Measurements from ENCODE around the gene ADH1B. TPM values are rescaled to one million over a fixed set of nuclear protein-coding genes. Genes with fewer than 3 reads are reported as not detected.

The ADH1B gene
- total and polyA plus RNA-seq, 4 donors: 38.3 to 1,460 (median 911) TPM

- H3K9ac ChIP-seq (ENCODE audit: low read depth in 1 of 2, low read length in 2 of 2): no peak overlapping the region
- no peaks in the 10 kb centered on the region for H3K9me3 ChIP-seq (ENCODE audit: control insufficient read depth in 4 of 4, low read length in 3 of 4)
- no peak overlapping the region for H3K4me3 ChIP-seq (ENCODE audit: low read depth in 1 of 3, low read length in 3 of 3)
- no peaks in the 10 kb centered on the region for H3K4me1 ChIP-seq (ENCODE audit: control insufficient read depth in 4 of 4, insufficient read depth in 4 of 4, low read length in 3 of 4)
- no peak for TF ChIP-seq EGR1 (IDR thresholded peaks at IDR 0.05; ENCODE audit: low read depth in 2 of 2)
- TF ChIP-seq NR2F2 (IDR thresholded peaks at IDR 0.05): no peak
- no peak for TF ChIP-seq HNF4G (IDR thresholded peaks at IDR 0.05)
- TF ChIP-seq, protein P1, sequence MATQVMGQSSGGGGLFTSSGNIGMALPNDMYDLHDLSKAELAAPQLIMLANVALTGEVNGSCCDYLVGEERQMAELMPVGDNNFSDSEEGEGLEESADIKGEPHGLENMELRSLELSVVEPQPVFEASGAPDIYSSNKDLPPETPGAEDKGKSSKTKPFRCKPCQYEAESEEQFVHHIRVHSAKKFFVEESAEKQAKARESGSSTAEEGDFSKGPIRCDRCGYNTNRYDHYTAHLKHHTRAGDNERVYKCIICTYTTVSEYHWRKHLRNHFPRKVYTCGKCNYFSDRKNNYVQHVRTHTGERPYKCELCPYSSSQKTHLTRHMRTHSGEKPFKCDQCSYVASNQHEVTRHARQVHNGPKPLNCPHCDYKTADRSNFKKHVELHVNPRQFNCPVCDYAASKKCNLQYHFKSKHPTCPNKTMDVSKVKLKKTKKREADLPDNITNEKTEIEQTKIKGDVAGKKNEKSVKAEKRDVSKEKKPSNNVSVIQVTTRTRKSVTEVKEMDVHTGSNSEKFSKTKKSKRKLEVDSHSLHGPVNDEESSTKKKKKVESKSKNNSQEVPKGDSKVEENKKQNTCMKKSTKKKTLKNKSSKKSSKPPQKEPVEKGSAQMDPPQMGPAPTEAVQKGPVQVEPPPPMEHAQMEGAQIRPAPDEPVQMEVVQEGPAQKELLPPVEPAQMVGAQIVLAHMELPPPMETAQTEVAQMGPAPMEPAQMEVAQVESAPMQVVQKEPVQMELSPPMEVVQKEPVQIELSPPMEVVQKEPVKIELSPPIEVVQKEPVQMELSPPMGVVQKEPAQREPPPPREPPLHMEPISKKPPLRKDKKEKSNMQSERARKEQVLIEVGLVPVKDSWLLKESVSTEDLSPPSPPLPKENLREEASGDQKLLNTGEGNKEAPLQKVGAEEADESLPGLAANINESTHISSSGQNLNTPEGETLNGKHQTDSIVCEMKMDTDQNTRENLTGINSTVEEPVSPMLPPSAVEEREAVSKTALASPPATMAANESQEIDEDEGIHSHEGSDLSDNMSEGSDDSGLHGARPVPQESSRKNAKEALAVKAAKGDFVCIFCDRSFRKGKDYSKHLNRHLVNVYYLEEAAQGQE (IDR thresholded peaks at IDR 0.05): no peak
- TF ChIP-seq GABPA (IDR thresholded peaks at IDR 0.05 in 1 of 2, conservative IDR thresholded peaks at IDR 0.05 in 1 of 2): no peak
- no peak for TF ChIP-seq RXRA (IDR thresholded peaks at IDR 0.05)
- TF ChIP-seq, protein P2, sequence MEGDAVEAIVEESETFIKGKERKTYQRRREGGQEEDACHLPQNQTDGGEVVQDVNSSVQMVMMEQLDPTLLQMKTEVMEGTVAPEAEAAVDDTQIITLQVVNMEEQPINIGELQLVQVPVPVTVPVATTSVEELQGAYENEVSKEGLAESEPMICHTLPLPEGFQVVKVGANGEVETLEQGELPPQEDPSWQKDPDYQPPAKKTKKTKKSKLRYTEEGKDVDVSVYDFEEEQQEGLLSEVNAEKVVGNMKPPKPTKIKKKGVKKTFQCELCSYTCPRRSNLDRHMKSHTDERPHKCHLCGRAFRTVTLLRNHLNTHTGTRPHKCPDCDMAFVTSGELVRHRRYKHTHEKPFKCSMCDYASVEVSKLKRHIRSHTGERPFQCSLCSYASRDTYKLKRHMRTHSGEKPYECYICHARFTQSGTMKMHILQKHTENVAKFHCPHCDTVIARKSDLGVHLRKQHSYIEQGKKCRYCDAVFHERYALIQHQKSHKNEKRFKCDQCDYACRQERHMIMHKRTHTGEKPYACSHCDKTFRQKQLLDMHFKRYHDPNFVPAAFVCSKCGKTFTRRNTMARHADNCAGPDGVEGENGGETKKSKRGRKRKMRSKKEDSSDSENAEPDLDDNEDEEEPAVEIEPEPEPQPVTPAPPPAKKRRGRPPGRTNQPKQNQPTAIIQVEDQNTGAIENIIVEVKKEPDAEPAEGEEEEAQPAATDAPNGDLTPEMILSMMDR (IDR thresholded peaks at IDR 0.05; ENCODE audit: low read depth, low read length, missing input control): no peak
- no peak for TF ChIP-seq TAF1 (conservative IDR thresholded peaks at IDR 0.05)
- DNase-seq (ENCODE audit: low spot score): no peak
- WGBS: 70% methylated on average over 2 of the region's 2 CpGs
- no peak overlapping the region for H3K27ac ChIP-seq (ENCODE audit: low read depth in 1 of 2, low read length in 2 of 2)
- H3K36me3 ChIP-seq (ENCODE audit: control insufficient read depth in 4 of 4, insufficient read depth in 3 of 4, low read depth in 1 of 4, low read length in 3 of 4): peaks cover 0 to 15% (median 7%) of the 10 kb centered on the region in 4 donors
- H3K27me3 ChIP-seq (ENCODE audit: control insufficient read depth in 4 of 4, insufficient read depth in 4 of 4, low read length in 3 of 4): no peaks in the 10 kb centered on the region
Measured at GRCh38 chr4:99273704-99274103, 47.5 kb downstream of the ADH1B start.

DNA sequence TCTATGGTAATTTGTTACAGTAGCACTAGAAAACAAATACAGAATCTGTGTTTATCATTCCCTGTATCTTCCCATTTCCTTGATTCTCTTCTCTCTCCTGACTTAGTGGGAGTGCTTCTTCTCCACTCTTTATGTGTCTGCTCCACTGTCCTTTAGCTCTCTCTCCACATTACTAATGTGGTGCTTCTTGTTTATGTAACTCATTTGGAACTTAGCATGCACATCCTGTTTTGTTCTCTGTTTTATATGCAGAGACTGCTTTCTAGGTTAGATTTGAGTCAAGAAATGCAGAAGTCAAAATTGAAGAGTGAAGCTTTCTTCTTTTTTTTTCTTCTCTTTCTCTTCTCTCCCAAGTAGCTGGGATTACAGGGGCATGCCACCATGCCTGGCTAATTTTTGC is 56.3 kb downstream of the ADH1B start:
- H3K27ac ChIP-seq (ENCODE audit: low read depth in 1 of 2, low read length in 2 of 2): no peak overlapping the region
- no peaks in the 10 kb centered on the region for H3K27me3 ChIP-seq (ENCODE audit: control insufficient read depth in 4 of 4, insufficient read depth in 4 of 4, low read length in 3 of 4)
- no peaks in the 10 kb centered on the region for H3K36me3 ChIP-seq (ENCODE audit: control insufficient read depth in 4 of 4, insufficient read depth in 3 of 4, low read depth in 1 of 4, low read length in 3 of 4)
- no peaks in the 10 kb centered on the region for H3K4me1 ChIP-seq (ENCODE audit: control insufficient read depth in 4 of 4, insufficient read depth in 4 of 4, low read length in 3 of 4)
- no peak for DNase-seq (ENCODE audit: low spot score)
- H3K9me3 ChIP-seq (ENCODE audit: control insufficient read depth in 4 of 4, low read length in 3 of 4): no peaks in the 10 kb centered on the region
- H3K9ac ChIP-seq (ENCODE audit: low read depth in 1 of 2, low read length in 2 of 2): no peak overlapping the region
- TF ChIP-seq FOXA1 (IDR thresholded peaks at IDR 0.05) (no peak), HNF4A (conservative IDR thresholded peaks at IDR 0.05) (no peak)
- no peak overlapping the region for H3K4me3 ChIP-seq (ENCODE audit: low read depth in 1 of 3, low read length in 3 of 3)

Other genes starting within 250 kb of the ADH1B start
- 100 to 1,000 TPM; 113 to 127 TPM for gene ADH5, start 232.6 kb downstream of the ADH1B start, total RNA-seq
- 100 to 1,000 TPM in 1 of 2 donors, 10 to 100 TPM in 1; 90.4 to 190 TPM for gene ADH5, start 232.6 kb downstream of the ADH1B start, polyA plus RNA-seq
- 100 to 1,000 TPM in 1 of 2 donors, 10 to 100 TPM in 1; 31.1 to 363 TPM for gene ADH4, start 177.1 kb downstream of the ADH1B start, total RNA-seq
- gene ADH4, start 177.1 kb downstream of the ADH1B start, polyA plus RNA-seq: 100 to 1,000 TPM in 1 of 2 donors, 10 to 100 TPM in 1; 71.4 to 221 TPM
- gene ADH6, start 102.2 kb downstream of the ADH1B start, total RNA-seq: 100 to 1,000 TPM; 115 to 163 TPM
- 10 to 100 TPM; 36.7 to 98.2 TPM for gene ADH6, start 102.2 kb downstream of the ADH1B start, polyA plus RNA-seq
- gene ADH1A, start 30.4 kb downstream of the ADH1B start, total RNA-seq: 100 to 1,000 TPM; 202 to 493 TPM
- 100 to 1,000 TPM; 123 to 554 TPM for gene ADH1A, start 30.4 kb downstream of the ADH1B start, polyA plus RNA-seq
- 10 to 100 TPM in 1 of 2 donors, under 1 TPM in 1; 0.84 to 74.3 TPM for gene ADH1C, start 31.3 kb upstream of the ADH1B start, total RNA-seq
- gene ADH1C, start 31.3 kb upstream of the ADH1B start, polyA plus RNA-seq: 100 to 1,000 TPM in 1 of 2 donors, 10 to 100 TPM in 1; 88.3 to 374 TPM
- gene ADH7, start 113.9 kb upstream of the ADH1B start, total RNA-seq: under 1 TPM in 1 of 2 donors, not detected in 1; under 0.01 TPM
- gene ADH7, start 113.9 kb upstream of the ADH1B start, polyA plus RNA-seq: not detected
- gene C4orf17, start 189.6 kb upstream of the ADH1B start, total RNA-seq: not detected
- gene C4orf17, start 189.6 kb upstream of the ADH1B start, polyA plus RNA-seq: not detected
- 1 to 10 TPM; 3.8 to 6.8 TPM for gene TRMT10A, start 242.6 kb upstream of the ADH1B start, total RNA-seq
- 1 to 10 TPM; 2.8 to 3.1 TPM for gene TRMT10A, start 242.6 kb upstream of the ADH1B start, polyA plus RNA-seq